BLaER1 (cell line): ENCODE results near the gene ANXA5.

Experiments used
- H3K27ac ChIP-seq: shearing (Covaris generic); formaldehyde crosslinking; 2 replicates; pipeline ENCODE4 v1.8.1; 2022
- H3K27me3 ChIP-seq: shearing (Covaris generic); formaldehyde crosslinking; 2 replicates; pipeline ENCODE4 v1.8.1; 2022
- H3K36me3 ChIP-seq: shearing (Covaris generic); formaldehyde crosslinking; 2 replicates; pipeline ENCODE4 v1.8.1; 2022
- H3K4me1 ChIP-seq: shearing (Covaris generic); formaldehyde crosslinking; 2 replicates; pipeline ENCODE4 v1.8.1; 2022
- H3K4me2 ChIP-seq: shearing (Covaris generic); formaldehyde crosslinking; 2 replicates; pipeline ENCODE4 v1.8.1; 2022
- H3K4me3 ChIP-seq: shearing (Covaris generic); formaldehyde crosslinking; 2 replicates; pipeline ENCODE4 v1.8.1; 2022
- H3K9ac ChIP-seq: shearing (Covaris generic); formaldehyde crosslinking; 2 replicates; pipeline ENCODE4 v1.8.1; 2022
- H3K9me3 ChIP-seq: shearing (Covaris generic); formaldehyde crosslinking; 2 replicates; pipeline ENCODE4 v1.8.1; 2022
- H4K20me1 ChIP-seq: shearing (Covaris generic); formaldehyde crosslinking; 2 replicates; pipeline ENCODE4 v1.8.1; 2022
- Cebpa-rat ChIP-seq: shearing (Covaris generic); IDR thresholded peaks from 2 replicates; pipeline ENCODE4 v1.8.1; 2022

The ANXA5 gene

DNA sequence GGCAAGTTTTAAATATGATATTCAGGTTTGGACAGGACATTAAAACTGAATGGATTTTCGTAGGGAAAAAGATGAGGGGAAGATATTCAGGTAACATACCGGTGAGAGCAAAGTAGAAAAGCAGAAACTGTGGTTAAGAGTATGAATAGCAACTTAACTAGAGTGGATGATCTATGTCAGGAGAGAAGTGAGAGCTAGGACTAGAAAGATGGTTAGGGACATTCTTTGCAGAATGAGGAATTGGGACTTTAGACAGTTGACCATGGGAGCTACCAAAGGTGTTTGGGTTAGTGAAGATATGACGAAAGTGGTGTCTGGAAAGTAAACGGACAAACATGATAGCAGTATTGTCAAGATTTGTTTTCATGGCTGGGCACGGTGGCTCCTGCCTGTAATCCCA, 45.2 kb downstream of the ANXA5 start:
- Histone ChIP-seq H3K9ac (no peak overlapping the region), H3K27me3 (no peaks in the 10 kb centered on the region), H3K9me3 (no peaks in the 10 kb centered on the region), H3K36me3 (no peaks in the 10 kb centered on the region), H3K27ac (no peak overlapping the region), H4K20me1 (no peaks in the 10 kb centered on the region), H3K4me3 (no peak overlapping the region), H3K4me1 (no peaks in the 10 kb centered on the region), H3K4me2 (no peak overlapping the region)
- TF ChIP-seq Cebpa-rat, result no peak

DNA sequence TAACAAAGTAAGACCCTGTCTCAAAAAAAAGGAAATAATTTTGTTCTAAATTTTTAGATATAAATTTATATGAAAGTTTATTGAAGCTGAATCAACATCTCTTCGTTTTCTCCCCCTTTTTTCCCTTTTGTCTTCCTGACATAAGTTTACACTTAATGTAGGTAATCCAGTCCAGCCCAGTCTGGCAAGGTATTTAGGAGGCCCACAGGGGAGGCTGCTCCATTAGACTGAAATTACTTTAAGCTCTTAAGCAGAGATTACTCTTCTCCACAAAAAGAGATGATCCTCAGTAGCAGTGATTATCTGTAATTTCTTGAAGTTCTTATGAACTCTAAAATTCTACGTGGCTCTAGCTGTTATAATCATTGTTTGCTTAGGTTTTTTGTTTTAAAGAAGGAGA, 46.0 kb downstream of the ANXA5 start:
- Histone ChIP-seq H3K9ac (no peak overlapping the region), H3K9me3 (no peaks in the 10 kb centered on the region), H4K20me1 (no peaks in the 10 kb centered on the region), H3K36me3 (no peaks in the 10 kb centered on the region), H3K27ac (no peak overlapping the region), H3K4me3 (no peak overlapping the region), H3K4me1 (no peaks in the 10 kb centered on the region), H3K27me3 (no peaks in the 10 kb centered on the region), H3K4me2 (no peak overlapping the region)
- TF ChIP-seq Cebpa-rat, result no peak

DNA sequence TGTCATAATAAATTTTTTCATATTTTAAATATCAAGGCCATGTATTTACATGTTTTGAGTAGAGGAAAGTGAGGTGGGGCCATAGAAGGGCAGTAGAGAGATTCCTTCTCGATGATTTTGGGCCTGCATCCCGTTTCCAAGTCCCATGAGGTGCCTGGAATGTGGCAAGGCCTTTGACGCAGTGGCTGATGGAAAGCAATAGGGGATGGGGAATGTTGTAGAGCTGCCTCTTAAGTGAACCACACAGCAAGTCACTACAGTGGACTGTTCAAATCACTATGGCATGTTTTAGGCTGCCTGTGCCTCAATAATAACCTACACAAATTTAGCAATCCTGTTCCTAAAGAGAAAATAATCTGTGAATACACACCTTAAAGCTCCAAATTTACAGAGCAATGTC, 48.3 kb downstream of the ANXA5 start:
- no peak for TF ChIP-seq Cebpa-rat
- no peaks in the 10 kb centered on the region for H3K4me1 ChIP-seq
- no peak overlapping the region for H3K4me2 ChIP-seq
- H3K4me3 ChIP-seq, result no peak overlapping the region
- H3K36me3 ChIP-seq, result no peaks in the 10 kb centered on the region
- H3K27me3 ChIP-seq, result no peaks in the 10 kb centered on the region
- H4K20me1 ChIP-seq, result no peaks in the 10 kb centered on the region
- H3K9ac ChIP-seq, result no peak overlapping the region
- no peak overlapping the region for H3K27ac ChIP-seq
- H3K9me3 ChIP-seq, result no peaks in the 10 kb centered on the region

DNA sequence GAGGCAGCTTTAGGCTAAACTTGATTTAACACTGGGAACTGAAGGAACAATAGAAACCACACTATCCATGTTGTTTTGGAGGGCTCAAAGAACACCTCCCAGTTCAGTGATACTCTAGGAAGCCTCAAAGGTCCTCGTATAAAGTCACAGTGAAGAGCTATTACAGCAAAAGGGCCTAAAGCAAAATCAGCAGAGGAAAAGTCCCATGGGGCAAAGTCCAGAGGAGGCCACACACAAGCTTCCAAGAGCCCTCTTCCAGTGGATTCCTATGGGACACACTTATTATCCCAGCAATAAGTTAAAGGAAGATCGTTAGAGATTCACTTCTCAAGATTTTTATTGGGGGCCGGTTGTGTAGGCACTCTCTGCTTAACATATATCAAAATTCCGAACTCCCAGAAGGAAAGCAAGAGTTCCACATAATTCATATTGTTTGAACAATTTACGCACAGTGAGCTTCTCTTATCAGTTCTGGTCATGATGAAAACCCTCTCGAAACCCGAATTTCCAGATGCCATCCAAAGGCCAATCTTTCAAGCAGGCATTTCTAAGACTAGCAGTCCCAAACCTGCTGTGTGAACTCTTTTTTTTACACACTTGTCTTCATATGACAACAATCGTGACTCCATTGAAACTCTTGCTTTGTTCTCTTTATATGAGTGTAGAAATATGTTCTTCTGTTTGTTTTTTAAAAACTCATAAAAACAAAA, 53.7 kb downstream of the ANXA5 start:
- Histone ChIP-seq H3K27me3 (no peaks in the 10 kb centered on the region), H3K27ac (no peak overlapping the region), H4K20me1 (no peaks in the 10 kb centered on the region), H3K4me2 (no peak overlapping the region), H3K4me1 (no peaks in the 10 kb centered on the region), H3K36me3 (no peaks in the 10 kb centered on the region), H3K9ac (no peak overlapping the region), H3K4me3 (no peak overlapping the region), H3K9me3 (no peaks in the 10 kb centered on the region)
- no peak for TF ChIP-seq Cebpa-rat

DNA sequence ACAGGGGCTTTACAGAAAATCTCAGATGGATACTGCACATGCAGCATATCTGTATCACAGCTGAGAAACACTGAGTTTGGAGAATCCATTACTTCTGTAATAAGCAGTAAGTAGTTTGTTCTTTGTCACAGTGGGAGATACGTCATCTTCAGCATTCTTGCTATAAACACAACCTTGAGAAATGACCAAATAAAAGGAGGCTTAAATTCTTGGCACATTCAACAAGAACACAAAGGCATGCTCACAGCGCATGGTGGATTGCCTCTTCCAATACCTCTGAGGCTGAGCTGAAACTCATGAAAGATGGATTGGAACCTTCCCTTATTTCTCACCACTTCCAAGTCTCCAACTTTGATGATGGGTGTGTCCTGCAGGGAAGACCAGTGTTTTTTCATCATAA, 54.5 kb downstream of the ANXA5 start:
- TF ChIP-seq Cebpa-rat, result no peak
- Histone ChIP-seq H3K4me3 (no peak overlapping the region), H3K27ac (no peak overlapping the region), H3K4me2 (no peak overlapping the region), H3K36me3 (no peaks in the 10 kb centered on the region), H3K9me3 (no peaks in the 10 kb centered on the region), H3K9ac (no peak overlapping the region), H3K4me1 (no peaks in the 10 kb centered on the region), H3K27me3 (no peaks in the 10 kb centered on the region), H4K20me1 (no peaks in the 10 kb centered on the region)

DNA sequence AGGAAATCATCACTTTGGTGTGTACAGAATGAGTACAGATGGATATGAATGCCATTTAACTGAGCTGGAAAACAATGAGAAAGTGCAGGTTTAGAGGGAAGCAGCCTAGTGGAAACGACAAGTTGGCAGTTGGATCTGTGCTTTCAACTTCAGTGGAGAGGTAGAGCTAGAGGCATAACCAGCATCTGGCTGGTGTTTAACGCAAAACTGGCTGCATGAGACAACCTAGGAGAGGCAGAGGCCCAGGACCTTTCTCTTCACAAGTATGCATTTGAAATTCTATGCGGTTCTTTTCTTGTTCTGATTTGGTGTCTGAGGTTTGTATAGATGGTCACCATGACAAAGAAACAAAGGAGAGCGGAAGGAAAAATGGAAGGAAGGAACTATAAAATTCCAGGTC, 63.1 kb downstream of the ANXA5 start:
- Histone ChIP-seq H3K4me2 (no peak overlapping the region), H3K27me3 (no peaks in the 10 kb centered on the region; the same call in 1 of the 2 replicates), H3K9me3 (no peaks in the 10 kb centered on the region), H3K9ac (no peak overlapping the region), H3K4me3 (no peak overlapping the region), H3K36me3 (no peaks in the 10 kb centered on the region), H3K4me1 (no peaks in the 10 kb centered on the region), H3K27ac (no peak overlapping the region), H4K20me1 (no peaks in the 10 kb centered on the region)
- no peak for TF ChIP-seq Cebpa-rat

DNA sequence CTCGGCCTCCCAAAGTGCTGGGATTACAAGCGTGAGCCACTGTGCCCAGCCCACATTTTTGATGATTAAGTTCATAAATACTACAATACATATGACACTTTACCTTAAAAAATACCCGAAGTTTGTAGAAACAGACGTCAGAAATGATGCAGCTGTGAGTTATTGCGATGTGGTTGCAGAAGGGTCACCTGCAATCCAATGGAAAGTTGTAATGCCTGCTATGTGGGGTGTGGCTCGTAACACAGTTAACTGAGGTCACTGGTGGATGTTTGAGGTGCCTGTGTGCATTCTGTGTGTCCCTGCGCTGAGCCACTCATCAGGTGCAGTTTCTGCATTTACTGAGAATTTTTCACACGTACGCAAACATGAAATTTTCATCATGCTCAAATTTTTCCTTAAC, 64.1 kb downstream of the ANXA5 start:
- Histone ChIP-seq H3K27ac (no peak overlapping the region), H3K36me3 (no peaks in the 10 kb centered on the region), H4K20me1 (no peaks in the 10 kb centered on the region), H3K9ac (no peak overlapping the region), H3K27me3 (no peaks in the 10 kb centered on the region; the same call in 1 of the 2 replicates), H3K4me3 (no peak overlapping the region), H3K4me1 (no peaks in the 10 kb centered on the region), H3K9me3 (no peaks in the 10 kb centered on the region), H3K4me2 (no peak overlapping the region)
- no peak for TF ChIP-seq Cebpa-rat
